K562 (cell line): ENCODE data around the gene TTC28. TPM values are rescaled to one million over a fixed set of nuclear protein-coding genes. Genes with fewer than 3 reads are reported as not detected.

Source experiments
- CAMTA2 ChIP-seq: fragments of 250-450 bp; sonication (Bioruptor Pico); conservative IDR thresholded peaks from 2 replicates; pipeline ENCODE4 v1.5.1; 2022
- CHD1 ChIP-seq: fragments of 200-600 bp; sonication (generic); IDR thresholded peaks from one replicate; pipeline ENCODE4 v1.6.1; 2012; ENCODE audit warnings: mild to moderate bottlenecking, moderate library complexity, low read length, inconsistent platforms
- DDX20 ChIP-seq: fragments of 450-650 bp; IDR thresholded peaks from 2 replicates; pipeline ENCODE4 v1.6.1; 2016; ENCODE audit warnings: missing genetic modification characterization, low read depth, mild to moderate bottlenecking, missing compliant biosample characterization, moderate library complexity
- HINFP ChIP-seq: fragments of 450-650 bp; conservative IDR thresholded peaks from 2 replicates; pipeline ENCODE4 v1.6.1; 2016; ENCODE audit warnings: missing genetic modification characterization, low read depth, mild to moderate bottlenecking, control low read depth, missing compliant biosample characterization
- KLF10 ChIP-seq: fragments of 250-450 bp; sonication (Bioruptor Pico); IDR thresholded peaks from 2 replicates; pipeline ENCODE4 v1.6.1; 2021; ENCODE audit warnings: matching md5 sums
- MGA ChIP-seq: fragments of 450-650 bp; IDR thresholded peaks from 2 replicates; pipeline ENCODE4 v1.6.1; 2016; ENCODE audit warnings: mild to moderate bottlenecking, moderate library complexity
- PATZ1 ChIP-seq: fragments of 250-450 bp; sonication (Bioruptor Pico); IDR thresholded peaks from 2 replicates; pipeline ENCODE4 v1.5.0; 2020; ENCODE audit warnings: mild to moderate bottlenecking, borderline replicate concordance
- PURB ChIP-seq: sonication (generic); formaldehyde crosslinking; IDR thresholded peaks from 2 replicates; pipeline ENCODE4 v1.9.0; 2021; ENCODE audit warnings: low read depth, mild to moderate bottlenecking, missing genetic modification reagents
- SAFB2 ChIP-seq: fragments of 200-400 bp; formaldehyde crosslinking; IDR thresholded peaks from 2 replicates; pipeline ENCODE4 v1.6.1; 2018; ENCODE audit warnings: borderline replicate concordance, low read length, low read depth, moderate library complexity; ENCODE audit not compliant: severe bottlenecking
- YY1 ChIP-seq, 3 experiments: IDR thresholded peaks; 2 replicates each; pipeline ENCODE4 v1.6.1; 2011; ENCODE audit warnings: low read length in 2 of 3, mild to moderate bottlenecking in 2 of 3, moderate library complexity in 2 of 3, borderline replicate concordance in 1 of 3, control low read depth in 1 of 3, low read depth in 1 of 3; ENCODE audit not compliant: insufficient read depth in 3 of 3, insufficient replicate concordance in 2 of 3, control insufficient read depth in 1 of 3, insufficient read length in 1 of 3; ENCODE audit errors: extremely low read depth in 1 of 3
- polyA plus RNA-seq, 8 experiments: library from polyadenylated mRNA; depleted of rRNA in 4 of 8; stranded (reverse) in 5 of 8; unstranded in 3 of 8; fragments of >200 nt; fragmentation: Nextera tagmentation in 2 of 8; fragmentation: Illumina TruSeq in 1 of 8; extraction: Ambion mirVana in 2 of 8; extraction: Trizol in 1 of 8; gene quantifications; 2 replicates each; pipeline versions ENCODE4 v1.2.1 to v1.2.3, GENCODE V29; 2011 to 2014; ENCODE audit warnings: inconsistent platforms in 1 of 8, missing spikeins in 1 of 8
- total RNA-seq, 7 experiments: library from RNA; depleted of rRNA in 6 of 7; stranded (reverse); fragments of >200 nt in 6 of 7; fragmentation: Illumina TruSeq in 2 of 7; extraction: Trizol in 2 of 7; gene quantifications; 2 replicates each; pipeline versions ENCODE4 v1.2.1 to v1.2.3, GENCODE V29; 2011 to 2021; ENCODE audit warnings: low replicate concordance in 1 of 7

The TTC28 gene
- total and polyA plus RNA-seq, 9 of the 15 experiments (the other 6 are each of a cell fraction or from before 2014, with no cell fraction given), result 0.22 to 10.7 (median 3.1) TPM

- no peak for TF ChIP-seq MGA
- no peak for TF ChIP-seq PURB (CRISPR knock-in tag)
- no peak for TF ChIP-seq KLF10
- no peak for TF ChIP-seq YY1 (IDR thresholded peaks at IDR 0.05; ENCODE audit: borderline replicate concordance in 1 of 3, control insufficient read depth in 1 of 3, extremely low read depth in 1 of 3, insufficient read depth in 3 of 3, insufficient read length in 1 of 3, insufficient replicate concordance in 2 of 3, low read depth in 1 of 3, low read length in 2 of 3)
- TF ChIP-seq DDX20 (tag), result no peak
- TF ChIP-seq HINFP (tag), result no peak
- no peak for TF ChIP-seq SAFB2
- TF ChIP-seq PATZ1 (CRISPR knock-in tag), result no peak
- no peak for TF ChIP-seq CHD1
- no peak for TF ChIP-seq CAMTA2 (CRISPR knock-in tag)
Observed at GRCh38 chr22:28222052-28222451, 457.6 kb downstream of the TTC28 start (continued).
